H1 (cell line): ENCODE results near the gene SCAND1. TPM values are rescaled to one million over a fixed set of nuclear protein-coding genes. Genes with fewer than 3 reads are reported as not detected.
"Not testable (repeated sequence)": the region's sequence is repeated elsewhere in the genome, so short reads cannot be mapped to it uniquely, and the experiment has no call there.

Experiments
- CTCF ChIA-PET: fragments of 300-600 bp; sonication (Branson Sonifier 250); formaldehyde crosslinking; loops from one replicate; lab custom pipeline; 2021; ENCODE audit not compliant: partially characterized antibody; lab: Charles Lee
- POLR2A ChIA-PET: fragments of 300-600 bp; sonication (Branson Sonifier 250); formaldehyde crosslinking; loops from one replicate; lab custom pipeline; 2021; ENCODE audit warnings: inconsistent platforms; ENCODE audit not compliant: partially characterized antibody; lab: Charles Lee
- DNase-seq, 2 experiments: peaks; one replicate each; pipeline versions ENCODE4 v3.0.0 to v3.0.0-alpha.2; 2010 to 2022; ENCODE audit warnings: low spot score in 2 of 2, low read depth in 1 of 2, mixed read lengths in 1 of 2
- FAIRE-seq: peaks from 2 replicates; lab custom pipeline; 2011; peaks lifted over from hg19 to GRCh38; lab: Jason Lieb, UNC
- H2AFZ ChIP-seq: 2 replicates; pipeline ENCODE4 v1.8.1; 2012; ENCODE audit warnings: low read length, inconsistent platforms
- H2AK5ac ChIP-seq: 2 replicates; pipeline ENCODE4 v1.6.1; 2013; ENCODE audit warnings: low read depth, low read length
- H2BK120ac ChIP-seq: replicated peaks from 2 replicates; pipeline ENCODE3; 2013; ENCODE audit warnings: low read depth, low read length, inconsistent platforms
- H2BK12ac ChIP-seq: 2 replicates; pipeline ENCODE4 v1.6.1; 2013; ENCODE audit warnings: low read depth, low read length
- H2BK15ac ChIP-seq: 2 replicates; pipeline ENCODE4 v1.6.1; 2013; ENCODE audit warnings: low read length
- H2BK20ac ChIP-seq: 2 replicates; pipeline ENCODE4 v1.6.1; 2013; ENCODE audit warnings: low read length
- H2BK5ac ChIP-seq: 2 replicates; pipeline ENCODE4 v1.6.1; 2013; ENCODE audit warnings: low read depth, low read length
- H3K14ac ChIP-seq: 2 replicates; pipeline ENCODE4 v1.6.1; 2013; ENCODE audit warnings: inconsistent platforms; ENCODE audit not compliant: insufficient read length
- H3K18ac ChIP-seq: 2 replicates; pipeline ENCODE4 v1.6.1; 2013; ENCODE audit warnings: low read length; ENCODE audit errors: extremely low read depth
- H3K23ac ChIP-seq: 2 replicates; pipeline ENCODE4 v1.6.1; 2013; ENCODE audit warnings: inconsistent platforms; ENCODE audit not compliant: insufficient read length
- H3K23me2 ChIP-seq: 2 replicates; pipeline ENCODE4 v1.6.1; 2013; ENCODE audit warnings: low read depth, low read length
- H3K27ac ChIP-seq: 2 replicates; pipeline ENCODE4 v1.6.1; 2011; ENCODE audit warnings: low read depth, low read length, inconsistent platforms
- H3K27me3 ChIP-seq, 4 experiments: replicated peaks in 1 of 4; 1 replicate in 1 of 4; 2 replicates in 3 of 4; pipeline versions ENCODE4 v1.6.1 to v1.8.1; 2011 to 2013; ENCODE audit warnings: low read length in 3 of 4, mild to moderate bottlenecking in 3 of 4, inconsistent platforms in 2 of 4, mixed read lengths in 2 of 4, moderate library complexity in 1 of 4; ENCODE audit not compliant: control insufficient read depth in 3 of 4, insufficient read depth in 3 of 4; ENCODE audit errors: extremely low read depth in 1 of 4
- H3K36me3 ChIP-seq, 4 experiments: 2 replicates each; pipeline versions ENCODE4 v1.6.1 to v1.8.1; 2011 to 2013; ENCODE audit warnings: mild to moderate bottlenecking in 4 of 4, low read length in 3 of 4, moderate library complexity in 2 of 4, control low read depth in 1 of 4, inconsistent platforms in 1 of 4; ENCODE audit not compliant: insufficient read depth in 4 of 4, control insufficient read depth in 2 of 4
- H3K4ac ChIP-seq: replicated peaks from 2 replicates; pipeline ENCODE3; 2013; ENCODE audit warnings: low read length, low read depth, mixed read lengths, inconsistent platforms; ENCODE audit not compliant: insufficient read length
- H3K4me1 ChIP-seq, 4 experiments: replicated peaks in 1 of 4; 1 replicate in 1 of 4; 2 replicates in 3 of 4; pipeline versions ENCODE4 v1.6.1 to v1.8.1; 2011 to 2013; ENCODE audit warnings: low read length in 3 of 4, inconsistent platforms in 2 of 4, mixed read lengths in 1 of 4; ENCODE audit not compliant: insufficient read depth in 4 of 4, control insufficient read depth in 3 of 4
- H3K4me2 ChIP-seq, 2 experiments: 2 replicates each; pipeline versions ENCODE4 v1.6.1 to v1.8.1; 2011 to 2013; ENCODE audit warnings: low read depth in 2 of 2, low read length in 2 of 2, control low read depth in 1 of 2, inconsistent platforms in 1 of 2, mild to moderate bottlenecking in 1 of 2; ENCODE audit not compliant: insufficient read depth in 1 of 2
- H3K4me3 ChIP-seq, 4 experiments: fragments of 200-600, 300-600 bp in 1 of 4; sonication (generic), shearing (Covaris generic), sonication (Bioruptor Twin) in 1 of 4; 2 replicates each; pipeline versions ENCODE4 v1.5.1 to v1.8.1; 2011 to 2016; ENCODE audit warnings: low read length in 4 of 4, low read depth in 3 of 4, control low read depth in 2 of 4, inconsistent platforms in 2 of 4, mild to moderate bottlenecking in 2 of 4, mixed read lengths in 1 of 4, moderate library complexity in 1 of 4; ENCODE audit not compliant: insufficient read depth in 2 of 4; ENCODE audit errors: extremely low read depth in 1 of 4
- H3K56ac ChIP-seq: replicated peaks from 2 replicates; pipeline ENCODE3; 2013; ENCODE audit warnings: low read depth, mild to moderate bottlenecking, mixed read lengths, low read length, inconsistent platforms; ENCODE audit not compliant: insufficient read length
- H3K79me1 ChIP-seq: 2 replicates; pipeline ENCODE4 v1.6.1; 2013; ENCODE audit warnings: low read depth, low read length, control low read depth
- H3K79me2 ChIP-seq, 2 experiments: 2 replicates each; pipeline versions ENCODE4 v1.6.1 to v1.8.1; 2012 to 2013; ENCODE audit warnings: low read length in 2 of 2, mild to moderate bottlenecking in 2 of 2, inconsistent platforms in 1 of 2; ENCODE audit not compliant: insufficient read depth in 2 of 2, control insufficient read depth in 1 of 2
- H3K9ac ChIP-seq, 4 experiments: replicated peaks in 1 of 4; 1 replicate in 1 of 4; 2 replicates in 3 of 4; pipeline versions ENCODE4 v1.6.1 to v1.8.1; 2011 to 2013; ENCODE audit warnings: low read depth in 3 of 4, low read length in 3 of 4, control low read depth in 2 of 4, mild to moderate bottlenecking in 2 of 4, moderate library complexity in 2 of 4, inconsistent platforms in 1 of 4; ENCODE audit errors: extremely low read depth in 1 of 4
- H3K9me3 ChIP-seq, 2 experiments: 2 replicates each; pipeline versions ENCODE4 v1.6.1 to v1.8.1; 2012 to 2013; ENCODE audit warnings: mild to moderate bottlenecking in 2 of 2, moderate library complexity in 2 of 2, control low read depth in 1 of 2, inconsistent platforms in 1 of 2, low read depth in 1 of 2, low read length in 1 of 2, mixed read lengths in 1 of 2; ENCODE audit not compliant: insufficient read depth in 2 of 2
- H4K20me1 ChIP-seq, 2 experiments: replicated peaks in 1 of 2; 2 replicates each; pipeline versions ENCODE3 to v1.8.1; 2011 to 2013; ENCODE audit warnings: inconsistent platforms in 2 of 2, low read length in 2 of 2, mild to moderate bottlenecking in 1 of 2; ENCODE audit not compliant: insufficient read depth in 2 of 2, control insufficient read depth in 1 of 2
- H4K5ac ChIP-seq: 2 replicates; pipeline ENCODE4 v1.6.1; 2013; ENCODE audit warnings: low read length, low read depth, mixed read lengths, inconsistent platforms; ENCODE audit not compliant: insufficient read length
- H4K8ac ChIP-seq: 2 replicates; pipeline ENCODE4 v1.8.0; 2013; ENCODE audit warnings: mild to moderate bottlenecking, moderate library complexity, low read length, inconsistent platforms; ENCODE audit not compliant: insufficient read depth; ENCODE audit errors: extremely low read depth
- H4K91ac ChIP-seq: replicated peaks from 2 replicates; pipeline ENCODE3; 2013; ENCODE audit warnings: low read length, mixed read lengths, inconsistent platforms; ENCODE audit not compliant: insufficient read length
- CBX8 ChIP-seq: fragments of 300-800, 300-1000 bp; sonication (generic); IDR thresholded peaks from 2 replicates; pipeline ENCODE4 v1.7.1; 2016; ENCODE audit warnings: low read depth, low read length, borderline replicate concordance
- SIN3A ChIP-seq, 2 experiments: IDR thresholded peaks in 1 of 2; conservative IDR thresholded peaks in 1 of 2; 2 replicates each; pipeline ENCODE4 v1.6.1; 2011 to 2012; ENCODE audit warnings: low read length in 2 of 2, improper control_type of control experiment in 1 of 2, low read depth in 1 of 2, mild to moderate bottlenecking in 1 of 2
- SP4 ChIP-seq: IDR thresholded peaks from 2 replicates; pipeline ENCODE4 v1.6.1; 2012; ENCODE audit warnings: low read length, inconsistent platforms
- TAF1 ChIP-seq: IDR thresholded peaks from 2 replicates; pipeline ENCODE4 v1.6.1; 2011; ENCODE audit warnings: mild to moderate bottlenecking, low read depth, low read length
- TAF7 ChIP-seq: optimal IDR thresholded peaks from 2 replicates; pipeline ENCODE3; 2011; ENCODE audit warnings: low read depth, mild to moderate bottlenecking, inconsistent platforms, low read length, moderate library complexity, borderline replicate concordance
- WGBS, 2 experiments: shearing (Covaris generic) in 1 of 2; methylation state at CpG; one replicate each; pipeline versions ENCODE4 v1.1.6 to v1.1.7; 2013 to 2015; ENCODE audit warnings: low lambda C conversion rate in 2 of 2, mixed read lengths in 2 of 2, inconsistent platforms in 1 of 2, low coverage in 1 of 2, missing lambda C conversion rate in 1 of 2; ENCODE audit not compliant: insufficient replicate concordance in 2 of 2, insufficient coverage in 1 of 2, insufficient read length in 1 of 2; ENCODE audit errors: extremely low coverage in 1 of 2, missing lambda C conversion rate in 1 of 2; 5-methylcytosine and 5-hydroxymethylcytosine counted together
- polyA plus RNA-seq, 7 experiments: library from polyadenylated mRNA; depleted of rRNA in 3 of 7; stranded (reverse) in 5 of 7; unstranded in 2 of 7; fragments of >200 nt in 5 of 7; fragments of 200-250 nt in 2 of 7; gene quantifications; 1 replicate in 5 of 7; 2 replicates in 1 of 7; 4 replicates in 1 of 7; pipeline versions ENCODE4 v1.2.1 to v1.2.3, GENCODE V29; 2011 to 2013; ENCODE audit warnings: missing spikeins in 2 of 7, mixed read lengths in 2 of 7
- total RNA-seq: library from RNA; stranded (reverse); fragmentation: NEBNext Ultra II Directional; extraction: Animal tissue kit (Norgen Biotek cat#: 25700); gene quantifications from 2 replicates; pipeline ENCODE4 v1.2.1, GENCODE V29; 2021
- TF ChIP-seq, protein P1 (sequence below), 3 experiments: IDR thresholded peaks; 1 replicate in 2 of 3; 2 replicates in 1 of 3; pipeline versions ENCODE4 v1.5.1 to v1.6.1; 2011; ENCODE audit warnings: low read length in 3 of 3, mild to moderate bottlenecking in 3 of 3, inconsistent platforms in 2 of 3, low read depth in 1 of 3, moderate library complexity in 1 of 3; ENCODE audit not compliant: insufficient read depth in 1 of 3; ENCODE audit errors: control extremely low read depth in 1 of 3
- TF ChIP-seq, protein P2 (sequence below): IDR thresholded peaks from 2 replicates; pipeline ENCODE4 v1.6.1; 2012; ENCODE audit warnings: inconsistent platforms

The SCAND1 gene
- total and polyA plus RNA-seq, 2 of the 8 experiments (the other 6 are each of a cell fraction or from before 2014, with no cell fraction given), result 73.1 to 83.7 TPM

DNA sequence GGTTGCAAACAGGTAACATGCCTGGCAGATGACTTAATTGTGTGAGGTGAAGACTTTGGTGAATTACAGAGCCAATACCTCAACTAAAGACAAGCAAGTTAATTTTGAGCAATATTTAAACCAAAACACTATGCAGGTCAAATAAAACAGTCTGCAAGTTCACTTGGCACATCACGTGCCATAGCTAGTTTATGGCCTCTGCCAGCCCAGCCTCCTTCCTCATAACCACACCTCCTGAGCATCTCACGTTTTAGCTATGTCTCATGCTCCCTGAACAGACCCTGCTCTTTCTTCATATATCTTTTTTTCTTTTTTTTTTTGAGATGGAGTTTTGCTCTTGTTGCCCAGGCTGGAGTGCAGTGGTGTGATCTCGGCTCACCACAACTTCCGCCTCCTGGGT lies 9.6 kb upstream of the SCAND1 start (continued):
- TF ChIP-seq, protein P1, sequence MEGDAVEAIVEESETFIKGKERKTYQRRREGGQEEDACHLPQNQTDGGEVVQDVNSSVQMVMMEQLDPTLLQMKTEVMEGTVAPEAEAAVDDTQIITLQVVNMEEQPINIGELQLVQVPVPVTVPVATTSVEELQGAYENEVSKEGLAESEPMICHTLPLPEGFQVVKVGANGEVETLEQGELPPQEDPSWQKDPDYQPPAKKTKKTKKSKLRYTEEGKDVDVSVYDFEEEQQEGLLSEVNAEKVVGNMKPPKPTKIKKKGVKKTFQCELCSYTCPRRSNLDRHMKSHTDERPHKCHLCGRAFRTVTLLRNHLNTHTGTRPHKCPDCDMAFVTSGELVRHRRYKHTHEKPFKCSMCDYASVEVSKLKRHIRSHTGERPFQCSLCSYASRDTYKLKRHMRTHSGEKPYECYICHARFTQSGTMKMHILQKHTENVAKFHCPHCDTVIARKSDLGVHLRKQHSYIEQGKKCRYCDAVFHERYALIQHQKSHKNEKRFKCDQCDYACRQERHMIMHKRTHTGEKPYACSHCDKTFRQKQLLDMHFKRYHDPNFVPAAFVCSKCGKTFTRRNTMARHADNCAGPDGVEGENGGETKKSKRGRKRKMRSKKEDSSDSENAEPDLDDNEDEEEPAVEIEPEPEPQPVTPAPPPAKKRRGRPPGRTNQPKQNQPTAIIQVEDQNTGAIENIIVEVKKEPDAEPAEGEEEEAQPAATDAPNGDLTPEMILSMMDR (IDR thresholded peaks at IDR 0.05; ENCODE audit: control extremely low read depth in 1 of 3, insufficient read depth in 1 of 3, low read depth in 1 of 3, low read length in 3 of 3), result no peak
- TF ChIP-seq TAF7 (no peak), SP4 (no peak), CBX8 (no peak), SIN3A (conservative IDR thresholded peaks at IDR 0.05 in 1 of 2, IDR thresholded peaks at IDR 0.05 in 1 of 2; ENCODE audit: low read depth in 1 of 2, low read length in 2 of 2) (no peak), TAF1 (no peak)
- TF ChIP-seq, protein P2, sequence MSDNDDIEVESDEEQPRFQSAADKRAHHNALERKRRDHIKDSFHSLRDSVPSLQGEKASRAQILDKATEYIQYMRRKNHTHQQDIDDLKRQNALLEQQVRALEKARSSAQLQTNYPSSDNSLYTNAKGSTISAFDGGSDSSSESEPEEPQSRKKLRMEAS, result no peak

DNA sequence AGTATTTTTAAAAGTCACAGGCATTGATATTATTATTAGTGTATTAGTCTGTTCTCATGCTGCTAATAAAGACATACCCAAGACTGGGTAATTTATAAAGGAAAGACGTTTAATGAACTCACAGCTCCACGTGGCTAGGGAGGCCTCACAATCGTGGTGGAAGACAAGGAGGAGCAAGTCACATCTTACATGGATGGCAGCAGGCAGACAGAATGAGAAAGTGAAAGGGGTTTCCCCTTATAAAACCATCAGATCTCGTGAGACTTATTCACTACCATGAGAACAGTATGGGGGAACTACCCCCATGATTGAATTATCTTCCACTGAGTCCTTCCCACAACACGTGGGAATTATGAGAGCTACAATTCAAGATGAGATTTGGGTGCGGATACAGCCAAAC lies 5.0 kb upstream of the SCAND1 start:
- not testable (repeated sequence) for H3K27me3 ChIP-seq, H3K4me1 ChIP-seq, H3K23me2 ChIP-seq, H3K18ac ChIP-seq, H3K79me1 ChIP-seq, H3K9me3 ChIP-seq, H2BK120ac ChIP-seq, H2BK15ac ChIP-seq, H4K8ac ChIP-seq, H3K23ac ChIP-seq, H3K79me2 ChIP-seq, H2BK12ac ChIP-seq, DNase-seq, H3K14ac ChIP-seq, H4K91ac ChIP-seq, H4K20me1 ChIP-seq, H3K4me3 ChIP-seq, H2BK20ac ChIP-seq, H3K36me3 ChIP-seq, H3K4me2 ChIP-seq, H3K4ac ChIP-seq, H2BK5ac ChIP-seq, H4K5ac ChIP-seq, H3K56ac ChIP-seq, H3K9ac ChIP-seq, H2AK5ac ChIP-seq, H2AFZ ChIP-seq, H3K27ac ChIP-seq, FAIRE-seq
- ChIA-PET POLR2A (interaction anchor here (0.9 kb wide), 1 partner anchor 217 kb away, joined by 3 read pairs; the partner anchor contains the start of gene RBM39), CTCF (interaction anchor here (0.9 to 2.3 kb wide), 5 partner anchors 11 to 493 kb away, joined by 3 to 8 read pairs (median 5); no protein-coding TSS in a partner anchor)
- 90% methylated on average over 6 of the region's 6 CpGs; no CpG with 5 or more reads in 1 of the 2 experiments for WGBS, 2 experiments
